NCI-H1417 (cell line): ENCODE measurements around the gene DAND5.
A peak's percentile ranks its signal among the peaks of the same experiment; 100 is the strongest.
"Not testable (repeated sequence)": the region's sequence is repeated elsewhere in the genome, so short reads cannot be mapped to it uniquely, and the experiment has no call there.

ENCODE experiments used
- DNase-seq, 3 experiments: peaks; one replicate each; lab custom pipeline; 2025; lab: John Stamatoyannopoulos, UW

Gene DAND5

DNA sequence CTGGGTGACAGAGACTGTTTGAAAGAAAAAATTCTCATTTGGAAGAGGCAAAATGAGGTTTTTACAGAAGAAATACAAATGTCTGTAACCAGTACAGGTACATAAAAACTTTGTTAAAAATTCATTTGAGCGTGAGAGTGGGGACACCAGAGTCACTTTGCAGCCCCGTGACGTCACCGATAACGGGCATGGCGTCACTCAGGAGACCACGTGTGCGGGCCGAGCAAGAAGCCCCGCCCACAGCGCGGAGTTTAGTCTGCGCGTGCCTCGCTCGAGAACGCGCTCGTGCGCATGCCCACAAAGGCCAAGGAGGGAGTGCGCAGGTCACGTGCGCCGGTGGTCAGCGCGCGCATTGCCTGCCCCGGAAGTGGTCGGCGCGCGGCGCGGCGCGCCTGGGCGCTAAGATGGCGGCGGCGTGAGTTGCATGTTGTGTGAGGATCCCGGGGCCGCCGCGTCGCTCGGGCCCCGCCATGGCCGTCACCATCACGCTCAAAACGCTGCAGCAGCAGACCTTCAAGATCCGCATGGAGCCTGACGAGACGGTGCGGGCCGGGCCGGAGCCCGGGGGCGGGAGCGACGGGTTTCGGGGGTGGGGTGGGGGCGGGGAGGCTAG lies 23.8 kb upstream of the DAND5 start, which contains the start of gene RAD23A:
Gene RAD23A, plus strand, starts transcription at position 384 of the 613 bp plus-strand sequence. Its CDS starts 87 bp downstream, at position 471.
- DNase-seq: peak; percentile 97 to 99 (median 98)

- DNase-seq: peak in 2 of 3 experiments; percentile 19 to 78
Observed at GRCh38 chr19:12946092-12946721, 23.2 kb upstream of the DAND5 start.

DNA sequence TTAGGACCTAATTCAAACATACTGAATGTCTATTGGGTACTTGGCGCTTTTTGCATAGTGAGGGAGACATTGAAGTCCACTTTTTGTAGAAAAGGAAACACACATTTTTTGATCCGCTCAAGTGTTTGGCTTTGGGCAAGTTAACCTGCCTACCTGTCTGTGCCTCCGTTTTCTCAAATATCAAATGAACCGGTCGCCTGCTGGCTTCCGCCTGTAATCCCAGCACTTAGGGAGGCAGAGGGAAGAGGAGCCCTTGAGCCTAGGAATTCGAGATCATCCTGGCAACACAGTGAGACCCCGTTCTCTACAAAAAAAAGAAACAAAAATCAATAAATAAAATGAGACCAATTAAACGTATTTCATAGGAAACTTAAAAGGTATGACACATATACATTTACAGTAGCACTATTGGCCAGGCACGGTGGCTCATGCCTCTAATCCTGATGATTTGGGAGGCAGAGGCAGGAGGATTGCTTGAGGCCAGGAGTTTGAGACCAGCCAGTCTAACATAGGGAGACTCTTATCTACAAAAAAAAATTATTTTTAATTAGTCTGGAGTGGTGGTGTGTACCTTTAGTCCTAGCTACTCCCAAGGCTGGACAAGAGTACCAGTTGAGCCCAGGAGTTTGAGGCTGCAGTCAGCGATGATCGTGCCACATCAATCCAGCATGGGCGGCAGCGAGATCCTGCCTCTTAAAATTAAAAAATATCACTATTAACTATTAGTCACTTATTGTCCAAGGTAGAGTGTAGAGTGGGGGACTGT lies 22.5 kb upstream of the DAND5 start:
- peak in 1 of 3 experiments; percentile 50 for DNase-seq

DNA sequence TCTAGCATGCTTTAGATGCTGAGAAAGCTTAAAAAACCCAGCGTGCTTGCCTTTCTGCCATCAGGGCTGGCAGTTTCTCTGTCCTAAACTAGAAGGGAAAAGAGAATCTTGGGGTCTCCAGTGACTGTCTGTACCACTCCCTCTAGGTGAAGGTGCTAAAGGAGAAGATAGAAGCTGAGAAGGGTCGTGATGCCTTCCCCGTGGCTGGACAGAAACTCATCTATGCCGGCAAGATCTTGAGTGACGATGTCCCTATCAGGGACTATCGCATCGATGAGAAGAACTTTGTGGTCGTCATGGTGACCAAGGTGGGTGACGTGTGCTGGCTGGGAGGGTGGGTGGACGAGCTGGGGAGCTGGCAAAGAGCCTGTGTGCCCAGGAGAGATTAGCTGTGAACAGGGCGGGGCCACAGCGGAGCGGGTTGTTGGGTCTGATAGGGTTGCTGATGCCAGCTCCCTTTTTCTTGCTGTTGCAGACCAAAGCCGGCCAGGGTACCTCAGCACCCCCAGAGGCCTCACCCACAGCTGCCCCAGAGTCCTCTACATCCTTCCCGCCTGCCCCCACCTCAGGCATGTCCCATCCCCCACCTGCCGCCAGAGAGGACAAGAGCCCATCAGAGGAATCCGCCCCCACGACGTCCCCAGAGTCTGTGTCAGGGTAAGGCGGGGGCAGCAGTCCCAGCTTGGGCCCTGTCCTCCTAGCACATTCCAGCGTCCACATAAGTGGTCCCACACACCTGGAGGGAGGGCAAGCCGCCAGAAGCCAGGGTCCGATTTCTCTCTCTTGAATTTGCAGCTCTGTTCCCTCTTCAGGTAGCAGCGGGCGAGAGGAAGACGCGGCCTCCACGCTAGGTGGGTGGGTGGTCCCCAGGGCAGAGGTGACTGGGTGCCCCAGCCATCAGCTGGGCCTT lies 21.4 kb upstream of the DAND5 start:
- DNase-seq: no peak

GRCh38 chr19:12948612-12949362 lies 20.6 kb upstream of the DAND5 start:
- DNase-seq: no peak

GRCh38 chr19:12949363-12950283 lies 19.8 kb upstream of the DAND5 start:
- DNase-seq: no peak

DNA sequence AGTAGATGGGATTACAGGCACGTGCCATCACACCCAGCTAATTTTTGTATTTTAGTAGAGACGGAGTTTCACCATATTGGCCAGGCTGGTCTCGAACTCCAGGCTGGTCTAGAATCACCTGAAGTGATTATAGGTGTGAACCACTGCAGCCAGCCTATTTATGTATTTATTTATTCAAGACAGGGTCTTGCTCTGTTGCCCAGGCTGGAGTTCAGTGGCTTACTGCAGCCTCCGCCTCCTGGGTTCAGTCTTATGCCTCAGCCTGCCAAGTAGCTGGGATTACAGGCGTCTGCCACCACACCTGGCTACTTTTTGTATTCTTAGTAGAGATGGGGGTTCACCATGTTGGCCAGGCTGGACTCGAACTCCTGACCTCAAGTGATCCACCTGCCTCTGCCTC lies 17.3 kb upstream of the DAND5 start:
- not testable (repeated sequence) for DNase-seq

- peak in 2 of 3 experiments; percentile 27 to 55 for DNase-seq
Observed at GRCh38 chr19:12952488-12953137, 16.8 kb upstream of the DAND5 start.

DNA sequence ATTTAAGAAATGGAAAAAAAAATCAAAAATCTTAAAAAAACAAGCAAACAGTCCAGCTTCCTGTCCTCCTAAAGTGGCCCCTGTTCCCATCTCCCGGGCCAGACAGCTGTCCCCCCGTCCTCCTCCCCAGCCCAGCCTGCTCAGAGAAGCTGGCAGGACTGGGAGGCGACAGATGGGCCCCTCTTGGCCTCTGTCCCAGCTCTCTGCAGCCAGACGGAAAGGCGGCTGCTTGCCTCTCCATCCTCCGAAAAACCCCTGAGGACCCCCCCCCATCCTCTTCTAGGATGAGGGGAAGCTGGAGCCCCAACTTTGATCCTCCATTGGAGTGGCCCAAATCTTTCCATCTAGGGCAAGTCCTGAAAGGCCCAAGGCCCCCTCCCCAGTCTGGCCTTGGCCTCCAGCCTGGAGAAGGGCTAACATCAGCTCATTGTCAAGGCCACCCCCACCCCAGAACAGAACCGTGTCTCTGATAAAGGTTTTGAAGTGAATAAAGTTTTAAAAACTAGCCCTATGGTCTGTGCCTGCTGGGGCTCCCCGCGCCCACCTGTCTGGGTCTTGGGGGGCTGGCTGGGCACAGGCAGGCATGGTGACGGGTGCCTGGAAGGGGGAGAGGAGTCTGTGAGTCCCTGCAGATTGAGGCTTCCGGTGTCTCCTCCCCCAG lies 16.1 kb upstream of the DAND5 start:
- DNase-seq: no peak

DNA sequence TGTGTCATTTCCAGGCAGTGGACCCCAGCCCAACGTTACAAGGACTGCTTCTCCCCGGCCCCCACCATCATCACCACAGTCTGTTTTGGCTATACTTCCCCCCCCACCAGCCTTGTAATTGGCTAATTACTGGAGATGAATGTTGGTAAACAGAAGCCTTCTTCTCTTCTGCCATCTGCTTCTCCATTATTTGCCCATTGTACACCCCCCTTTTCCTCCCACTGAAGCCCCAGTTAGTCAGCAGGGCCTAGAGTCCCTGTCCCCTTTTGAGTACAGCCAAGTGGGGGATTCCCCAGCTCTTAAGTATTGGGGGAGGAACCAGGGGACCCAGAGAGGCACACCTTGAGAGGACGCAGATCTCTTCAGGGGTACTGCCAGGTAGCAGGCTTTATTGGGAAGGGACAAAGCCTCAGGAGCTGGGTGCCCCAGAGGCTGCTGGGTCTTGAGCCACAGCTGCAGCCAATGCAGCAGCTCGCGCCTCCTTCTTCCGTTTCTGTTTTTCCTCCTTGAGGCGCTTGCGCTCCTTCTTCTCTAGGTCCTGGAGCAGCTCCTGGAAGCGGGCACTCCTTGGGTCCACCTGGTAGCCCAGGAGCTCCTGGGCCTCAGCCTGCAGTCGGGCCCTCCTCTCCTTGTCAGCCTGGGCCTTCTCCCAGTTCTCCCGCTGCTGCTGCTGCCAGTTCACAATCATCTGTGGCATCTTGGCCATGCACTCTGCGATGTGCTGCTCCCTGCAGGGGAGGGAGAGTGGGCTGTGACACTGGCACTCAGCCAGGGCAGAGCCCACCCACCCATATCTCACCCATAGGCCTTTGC lies 15.4 kb upstream of the DAND5 start:
- DNase-seq: peak in 1 of 3 experiments; percentile 42

DNA sequence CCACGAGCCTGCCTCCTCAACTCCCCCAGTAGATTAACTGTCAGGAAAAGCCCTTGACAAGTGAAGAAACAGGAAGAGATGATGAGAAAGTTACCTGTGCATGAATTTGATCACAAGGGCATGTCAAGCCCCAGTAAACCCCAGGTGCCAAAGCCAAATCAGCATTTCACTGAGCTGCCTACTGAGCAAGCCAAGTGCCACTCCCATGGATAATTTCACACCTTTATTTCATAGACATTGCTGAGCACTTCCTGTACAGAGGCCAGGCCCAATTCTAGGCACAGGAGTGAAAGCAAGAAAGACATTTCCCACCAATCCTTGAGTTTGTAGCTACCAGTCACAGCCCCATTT lies 14.8 kb upstream of the DAND5 start:
- no peak for DNase-seq

DNA sequence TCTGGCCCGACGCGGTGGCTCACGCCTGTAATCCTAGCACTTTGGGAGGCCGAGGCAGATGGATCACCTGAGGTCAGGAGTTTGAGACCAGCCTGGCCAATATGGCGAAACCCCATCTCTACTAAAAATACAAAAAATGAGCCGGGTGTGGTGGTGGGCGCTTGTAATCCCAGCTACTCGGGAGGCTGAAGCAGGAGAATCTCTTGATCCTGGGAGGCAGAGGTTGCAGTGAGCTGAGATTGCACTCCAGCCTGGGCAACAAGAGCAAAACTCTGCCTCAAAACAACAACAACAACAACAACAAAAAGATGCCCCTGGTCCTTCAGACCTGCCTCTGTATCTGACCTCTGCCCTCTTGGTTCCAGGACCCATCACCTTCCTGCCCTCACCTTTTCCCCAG lies 13.8 kb upstream of the DAND5 start:
- DNase-seq: not testable (repeated sequence)

- DNase-seq: no peak
Observed at GRCh38 chr19:12955996-12956395, 13.4 kb upstream of the DAND5 start.

DNA sequence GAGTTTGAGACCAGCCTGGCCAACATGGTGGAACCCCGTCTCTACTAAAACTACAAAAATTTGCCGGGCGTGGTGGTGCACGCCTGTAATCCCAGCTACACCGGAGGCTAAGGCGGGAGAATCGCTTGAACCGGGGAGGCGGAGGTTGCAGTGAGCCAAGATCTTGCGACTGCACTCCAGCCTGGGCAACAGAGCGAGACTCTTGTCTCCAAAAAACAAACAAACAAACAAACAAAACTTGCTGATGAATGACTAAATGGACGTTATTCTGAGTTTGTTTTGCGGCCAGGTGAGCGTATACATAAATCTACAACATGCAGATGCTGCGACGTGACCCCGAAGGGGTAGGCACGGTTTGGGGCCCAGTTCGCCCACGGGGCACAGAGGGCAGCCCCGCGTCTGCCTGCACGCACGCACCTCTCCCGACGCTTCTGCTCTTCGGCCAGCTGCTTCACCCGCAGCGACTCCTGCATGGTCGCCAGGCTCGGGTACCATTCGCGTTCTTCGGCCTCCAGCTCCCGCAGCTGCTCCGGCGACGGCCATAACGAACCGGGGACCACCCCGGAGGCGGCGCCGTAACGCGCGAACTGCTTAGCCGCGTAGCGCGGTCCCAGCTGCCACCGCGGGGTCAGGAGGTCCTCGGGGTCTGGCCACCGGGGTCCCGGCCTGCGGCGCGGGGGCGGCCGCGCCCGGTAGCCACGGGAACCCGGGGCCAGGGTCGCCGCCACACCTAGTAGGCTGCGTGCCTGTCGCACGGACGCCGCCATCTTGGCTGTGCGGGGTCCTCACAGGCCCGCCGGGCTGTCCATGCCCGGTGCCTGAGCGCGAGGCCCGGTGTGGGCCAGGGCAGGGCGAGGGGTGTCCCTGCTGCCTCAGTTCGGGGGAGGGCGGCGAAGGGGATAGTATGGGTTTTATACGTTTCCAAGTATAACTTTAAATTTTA lies 12.7 kb upstream of the DAND5 start, which contains the start of gene GADD45GIP1:
Gene GADD45GIP1, minus strand, starts transcription at position 778 of the 943 bp plus-strand sequence. Its CDS starts 11 bp downstream, at position 767.
- DNase-seq: peak; percentile 65 to 92 (median 90)

- DNase-seq: not testable (repeated sequence)
Observed at GRCh38 chr19:12957389-12957952, 11.9 kb upstream of the DAND5 start.

GRCh38 chr19:12959481-12959880 lies 9.9 kb upstream of the DAND5 start:
- DNase-seq: no peak
